DOHH2 (cell line): Measurements from ENCODE around the gene NCAM2.

Experiments used
- H3F3A ChIP-seq: fragments of 200-600 bp; sonication (generic), shearing (Covaris generic); 2 replicates; pipeline ENCODE4 v1.6.0; 2016; ENCODE audit warnings: antibody characterized with exemption, mild to moderate bottlenecking; ENCODE audit not compliant: control insufficient read depth, insufficient read depth
- H3K27ac ChIP-seq: fragments of 200-600 bp; sonication (generic); 2 replicates; pipeline ENCODE4 v1.5.1; 2014; ENCODE audit warnings: low read depth, mild to moderate bottlenecking, low read length, moderate library complexity
- H3K27me3 ChIP-seq: fragments of 200-600 bp; sonication (generic); 2 replicates; pipeline ENCODE4 v1.6.1; 2014; ENCODE audit warnings: mild to moderate bottlenecking, low read length, mixed read lengths; ENCODE audit not compliant: control insufficient read depth
- H3K36me3 ChIP-seq: fragments of 200-600 bp; sonication (generic); 2 replicates; pipeline ENCODE4 v1.6.1; 2014; ENCODE audit warnings: mild to moderate bottlenecking, low read length, moderate library complexity, mixed read lengths; ENCODE audit not compliant: control insufficient read depth
- H3K4me1 ChIP-seq: fragments of 200-600 bp; sonication (generic); 2 replicates; pipeline ENCODE4 v1.6.1; 2014; ENCODE audit warnings: mild to moderate bottlenecking, low read length, mixed read lengths; ENCODE audit not compliant: control insufficient read depth
- H3K4me2 ChIP-seq: fragments of 200-600 bp; sonication (generic); 2 replicates; pipeline ENCODE4 v1.6.0; 2014; ENCODE audit warnings: mild to moderate bottlenecking, low read length, moderate library complexity
- H3K4me3 ChIP-seq: fragments of 200-600 bp; sonication (generic); 2 replicates; pipeline ENCODE4 v1.5.1; 2014; ENCODE audit warnings: mild to moderate bottlenecking, low read length, mixed read lengths
- H3K79me2 ChIP-seq: fragments of 200-600 bp; sonication (generic); 2 replicates; pipeline ENCODE4 v1.6.1; 2014; ENCODE audit warnings: mild to moderate bottlenecking, low read length, mixed read lengths; ENCODE audit not compliant: control insufficient read depth
- H3K9me2 ChIP-seq: fragments of 200-600 bp; sonication (generic); replicated peaks from 2 replicates; pipeline ENCODE4 v1.6.1; 2014; ENCODE audit warnings: mild to moderate bottlenecking, low read length, mixed read lengths; ENCODE audit not compliant: control insufficient read depth
- H3K9me3 ChIP-seq: fragments of 200-600 bp; sonication (generic); 2 replicates; pipeline ENCODE4 v1.6.1; 2014; ENCODE audit warnings: antibody characterized with exemption, low read length, mixed read lengths; ENCODE audit not compliant: control insufficient read depth, insufficient read depth
- H4K20me1 ChIP-seq: fragments of 200-600 bp; sonication (generic); 2 replicates; pipeline ENCODE4 v1.6.0; 2014; ENCODE audit warnings: low read depth, mild to moderate bottlenecking, antibody characterized with exemption, low read length, moderate library complexity; ENCODE audit not compliant: control insufficient read depth, insufficient read depth
- EZH2phosphoT487 ChIP-seq: fragments of 200-600 bp; sonication (generic); IDR thresholded peaks from 2 replicates; pipeline ENCODE4 v1.6.1; 2017; ENCODE audit warnings: borderline replicate concordance, mild to moderate bottlenecking, antibody characterized with exemption, low read length, moderate library complexity, mixed read lengths
- TF ChIP-seq, protein P1 (sequence below): fragments of 200-600 bp; sonication (generic); IDR thresholded peaks from one replicate; pipeline ENCODE4 v1.5.1; 2014; ENCODE audit warnings: antibody characterized with exemption, mild to moderate bottlenecking, low read depth, low read length; ENCODE audit not compliant: poor library complexity, severe bottlenecking

The NCAM2 gene

DNA sequence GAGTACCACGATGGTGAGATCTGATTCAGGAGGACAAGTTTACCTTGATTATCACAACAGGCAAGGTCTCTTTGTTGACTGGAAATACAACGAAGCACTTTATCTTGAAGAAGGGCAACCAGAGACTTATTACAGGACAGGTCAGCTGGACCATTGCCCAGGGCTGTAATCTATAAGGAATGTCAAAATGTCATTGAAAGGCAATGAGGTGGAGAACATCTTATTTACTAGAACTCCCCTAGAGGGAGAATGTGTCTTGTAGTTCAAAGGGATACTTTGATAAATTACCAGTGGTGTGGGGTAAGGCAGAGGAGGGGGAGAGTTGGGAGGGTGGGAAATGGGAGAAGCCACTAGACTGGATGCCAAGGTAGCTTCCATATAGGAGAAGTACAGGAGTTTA is 212.3 kb downstream of the NCAM2 start:
- Histone ChIP-seq H3K27ac (no peak overlapping the region), H3K4me2 (no peak overlapping the region), H3K79me2 (no peaks in the 10 kb centered on the region), H3K4me3 (no peak overlapping the region), H3F3A (no peaks in the 10 kb centered on the region), H3K27me3 (no peaks in the 10 kb centered on the region), H3K36me3 (no peaks in the 10 kb centered on the region), H3K4me1 (no peaks in the 10 kb centered on the region), H3K9me3 (no peaks in the 10 kb centered on the region), H4K20me1 (no peaks in the 10 kb centered on the region), H3K9me2 (no peaks in the 10 kb centered on the region)
- TF ChIP-seq, protein P1, sequence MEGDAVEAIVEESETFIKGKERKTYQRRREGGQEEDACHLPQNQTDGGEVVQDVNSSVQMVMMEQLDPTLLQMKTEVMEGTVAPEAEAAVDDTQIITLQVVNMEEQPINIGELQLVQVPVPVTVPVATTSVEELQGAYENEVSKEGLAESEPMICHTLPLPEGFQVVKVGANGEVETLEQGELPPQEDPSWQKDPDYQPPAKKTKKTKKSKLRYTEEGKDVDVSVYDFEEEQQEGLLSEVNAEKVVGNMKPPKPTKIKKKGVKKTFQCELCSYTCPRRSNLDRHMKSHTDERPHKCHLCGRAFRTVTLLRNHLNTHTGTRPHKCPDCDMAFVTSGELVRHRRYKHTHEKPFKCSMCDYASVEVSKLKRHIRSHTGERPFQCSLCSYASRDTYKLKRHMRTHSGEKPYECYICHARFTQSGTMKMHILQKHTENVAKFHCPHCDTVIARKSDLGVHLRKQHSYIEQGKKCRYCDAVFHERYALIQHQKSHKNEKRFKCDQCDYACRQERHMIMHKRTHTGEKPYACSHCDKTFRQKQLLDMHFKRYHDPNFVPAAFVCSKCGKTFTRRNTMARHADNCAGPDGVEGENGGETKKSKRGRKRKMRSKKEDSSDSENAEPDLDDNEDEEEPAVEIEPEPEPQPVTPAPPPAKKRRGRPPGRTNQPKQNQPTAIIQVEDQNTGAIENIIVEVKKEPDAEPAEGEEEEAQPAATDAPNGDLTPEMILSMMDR: no peak
- no peak for TF ChIP-seq EZH2phosphoT487

DNA sequence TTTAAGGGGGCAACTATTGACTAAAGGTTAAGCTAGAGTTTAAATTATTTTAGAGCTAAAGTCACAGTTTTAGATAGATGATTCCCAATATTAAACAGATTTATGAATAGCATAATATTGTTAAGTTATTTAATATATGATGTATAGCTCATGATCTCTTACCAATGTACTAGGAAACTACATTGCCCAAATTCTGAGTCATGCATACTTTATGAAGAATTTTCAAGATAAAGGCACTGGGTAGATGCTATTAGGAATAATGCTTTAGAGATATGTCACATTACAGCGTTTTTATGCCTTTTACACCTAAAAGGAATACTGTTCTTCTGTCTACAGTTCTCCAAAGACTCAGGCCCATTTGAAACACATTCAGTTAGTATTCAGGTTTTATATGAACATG is 215.1 kb downstream of the NCAM2 start:
- Histone ChIP-seq H3K27me3 (no peaks in the 10 kb centered on the region), H3K9me2 (no peaks in the 10 kb centered on the region), H3K4me1 (no peaks in the 10 kb centered on the region), H3K4me2 (no peak overlapping the region), H3K27ac (no peak overlapping the region), H3K4me3 (no peak overlapping the region), H3K79me2 (no peaks in the 10 kb centered on the region), H4K20me1 (no peaks in the 10 kb centered on the region), H3K36me3 (no peaks in the 10 kb centered on the region), H3F3A (no peaks in the 10 kb centered on the region), H3K9me3 (no peaks in the 10 kb centered on the region)
- TF ChIP-seq, protein P1: no peak
- no peak for TF ChIP-seq EZH2phosphoT487

DNA sequence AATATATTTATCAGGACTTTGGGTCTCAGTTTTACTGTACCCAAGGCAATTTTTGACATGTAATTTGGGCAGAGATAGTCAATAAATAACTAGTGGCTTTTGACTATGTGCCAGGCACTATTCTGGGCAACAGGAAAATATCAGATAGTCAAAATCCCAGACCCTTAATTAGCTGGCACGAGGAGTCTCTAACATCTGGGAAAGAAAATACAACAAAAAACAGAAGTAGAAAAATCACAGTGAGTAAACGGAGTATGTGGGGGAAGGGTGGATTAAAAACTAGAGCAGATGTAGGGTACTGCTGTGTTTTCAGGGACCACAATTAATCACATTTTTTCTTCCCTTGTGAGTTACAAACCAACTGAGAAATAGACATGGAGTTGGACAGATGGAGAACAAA is 217.8 kb downstream of the NCAM2 start:
- no peak for TF ChIP-seq EZH2phosphoT487
- TF ChIP-seq, protein P1: no peak
- H4K20me1 ChIP-seq: no peaks in the 10 kb centered on the region
- no peaks in the 10 kb centered on the region for H3K9me2 ChIP-seq
- H3K36me3 ChIP-seq: no peaks in the 10 kb centered on the region
- H3K4me2 ChIP-seq: no peak overlapping the region
- no peak overlapping the region for H3K27ac ChIP-seq
- no peaks in the 10 kb centered on the region for H3K79me2 ChIP-seq
- H3K4me1 ChIP-seq: no peaks in the 10 kb centered on the region
- H3F3A ChIP-seq: no peaks in the 10 kb centered on the region
- no peaks in the 10 kb centered on the region for H3K9me3 ChIP-seq
- no peaks in the 10 kb centered on the region for H3K27me3 ChIP-seq
- H3K4me3 ChIP-seq: no peak overlapping the region

DNA sequence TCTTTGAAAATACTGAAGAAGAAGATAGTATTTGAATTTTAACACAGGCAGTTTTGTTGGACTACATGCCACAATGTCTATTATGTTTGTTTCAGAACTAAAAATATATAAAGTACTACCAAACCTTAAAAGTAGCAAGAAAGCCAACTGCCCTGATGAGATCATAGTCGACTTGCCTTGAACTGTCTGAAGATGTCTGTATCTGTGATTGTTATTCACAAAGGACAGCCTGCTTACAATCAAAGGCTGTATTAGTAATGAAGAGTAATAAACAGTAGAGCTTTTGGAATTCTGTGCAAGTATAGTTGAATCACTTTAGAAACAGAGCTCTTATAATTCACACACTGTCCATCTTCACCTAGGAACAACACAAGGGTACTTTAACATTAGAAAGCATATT is 228.3 kb downstream of the NCAM2 start:
- H3K36me3 ChIP-seq: no peaks in the 10 kb centered on the region

More for the DNA sequence above, 228.3 kb downstream of the NCAM2 start:
- no peak overlapping the region for H3K27ac ChIP-seq
- no peaks in the 10 kb centered on the region for H3K9me2 ChIP-seq
- no peak overlapping the region for H3K4me3 ChIP-seq
- H3K4me2 ChIP-seq: no peak overlapping the region
- peaks cover 2% of the 10 kb centered on the region; the same call in 1 of the 2 replicates for H3K9me3 ChIP-seq
- no peaks in the 10 kb centered on the region for H3F3A ChIP-seq
- no peaks in the 10 kb centered on the region for H3K79me2 ChIP-seq
- H3K4me1 ChIP-seq: no peaks in the 10 kb centered on the region
- TF ChIP-seq, protein P1: no peak
- H4K20me1 ChIP-seq: no peaks in the 10 kb centered on the region
- no peaks in the 10 kb centered on the region for H3K27me3 ChIP-seq
